HepG2 (cell line): ENCODE measurements around the gene ABCF1. TPM values are rescaled to one million over a fixed set of nuclear protein-coding genes. Genes with fewer than 3 reads are reported as not detected.

Source experiments
- ARID3A ChIP-seq: IDR thresholded peaks from 2 replicates; pipeline ENCODE4 v1.6.1; 2012; ENCODE audit warnings: low read depth, low read length, improper control_type of control experiment
- CREB3 ChIP-seq: sonication (generic); formaldehyde crosslinking; IDR thresholded peaks from 2 replicates; pipeline ENCODE4 v1.5.0; 2020; ENCODE audit warnings: missing genetic modification reagents
- FOXM1 ChIP-seq: sonication (generic); formaldehyde crosslinking; IDR thresholded peaks from 2 replicates; pipeline ENCODE4 v1.5.0; 2020; ENCODE audit warnings: missing genetic modification reagents
- GABPB1 ChIP-seq: IDR thresholded peaks from 2 replicates; pipeline ENCODE4 v1.6.1; 2016; ENCODE audit warnings: mild to moderate bottlenecking, missing genetic modification reagents, moderate library complexity, missing compliant biosample characterization
- GMEB2 ChIP-seq: IDR thresholded peaks from 2 replicates; pipeline ENCODE4 v1.6.1; 2016; ENCODE audit warnings: missing biosample characterization, missing genetic modification reagents, low read depth
- IKZF5 ChIP-seq: IDR thresholded peaks from 2 replicates; pipeline ENCODE4 v1.6.1; 2018; ENCODE audit warnings: missing genetic modification reagents, mild to moderate bottlenecking, missing compliant biosample characterization
- LBX2 ChIP-seq: sonication (generic); formaldehyde crosslinking; IDR thresholded peaks from 2 replicates; pipeline ENCODE4 v1.5.0; 2020; ENCODE audit warnings: missing genetic modification reagents, mild to moderate bottlenecking, borderline replicate concordance
- LCORL ChIP-seq, 2 experiments: fragments of 450-650 bp in 1 of 2; sonication (generic) in 1 of 2; formaldehyde crosslinking in 1 of 2; IDR thresholded peaks; 2 replicates each; pipeline versions ENCODE4 v1.5.0 to v1.6.1; 2017 to 2020; ENCODE audit warnings: antibody characterized with exemption in 1 of 2, missing genetic modification reagents in 1 of 2
- MEF2D ChIP-seq: sonication (generic); formaldehyde crosslinking; IDR thresholded peaks from 2 replicates; pipeline ENCODE4 v1.5.1; 2020; ENCODE audit warnings: mild to moderate bottlenecking, missing genetic modification reagents
- MLX ChIP-seq: IDR thresholded peaks from 2 replicates; pipeline ENCODE4 v1.6.1; 2016
- PAF1 ChIP-seq: IDR thresholded peaks from 2 replicates; pipeline ENCODE4 v1.6.1; 2016; ENCODE audit warnings: missing genetic modification reagents, missing compliant biosample characterization
- SATB2 ChIP-seq: sonication (generic); formaldehyde crosslinking; IDR thresholded peaks from 2 replicates; pipeline ENCODE4 v1.5.0; 2020; ENCODE audit warnings: missing genetic modification reagents
- ZBTB20 ChIP-seq: sonication (generic); formaldehyde crosslinking; IDR thresholded peaks from 2 replicates; pipeline ENCODE4 v1.8.1; 2023; ENCODE audit warnings: missing genetic modification reagents, low read depth, mild to moderate bottlenecking, borderline replicate concordance
- ZBTB26 ChIP-seq: IDR thresholded peaks from 2 replicates; pipeline ENCODE4 v1.6.1; 2016; ENCODE audit warnings: missing compliant biosample characterization, missing genetic modification reagents, borderline replicate concordance
- ZNF230 ChIP-seq: sonication (generic); formaldehyde crosslinking; IDR thresholded peaks from 2 replicates; pipeline ENCODE4 v1.4.0; 2020; ENCODE audit warnings: mild to moderate bottlenecking, missing genetic modification reagents
- ZNF282 ChIP-seq: fragments of 450-650 bp; IDR thresholded peaks from 2 replicates; pipeline ENCODE4 v1.6.1; 2018; ENCODE audit not compliant: partially characterized antibody
- ZNF569 ChIP-seq: sonication (generic); formaldehyde crosslinking; IDR thresholded peaks from 2 replicates; pipeline ENCODE4 v1.5.0; 2020; ENCODE audit warnings: mild to moderate bottlenecking, missing genetic modification reagents, moderate library complexity, borderline replicate concordance
- ZNF570 ChIP-seq: sonication (generic); formaldehyde crosslinking; IDR thresholded peaks from 2 replicates; pipeline ENCODE4 v1.4.0; 2020; ENCODE audit warnings: mild to moderate bottlenecking, missing genetic modification reagents, borderline replicate concordance
- ZNF577 ChIP-seq: sonication (generic); formaldehyde crosslinking; IDR thresholded peaks from 2 replicates; pipeline ENCODE4 v1.4.0; 2020; ENCODE audit warnings: mild to moderate bottlenecking, low read depth, missing genetic modification reagents, borderline replicate concordance
- ZNF737 ChIP-seq: sonication (generic); formaldehyde crosslinking; IDR thresholded peaks from 2 replicates; pipeline ENCODE4 v1.5.0; 2020; ENCODE audit warnings: missing genetic modification reagents, mild to moderate bottlenecking, borderline replicate concordance
- polyA plus RNA-seq, 8 experiments: library from polyadenylated mRNA; depleted of rRNA in 3 of 8; stranded (reverse) in 7 of 8; unstranded in 1 of 8; fragments of >200 nt; fragmentation: Illumina TruSeq in 4 of 8; extraction: Trizol in 4 of 8; gene quantifications; 2 replicates each; pipeline versions ENCODE4 v1.2.1 to v1.2.3, GENCODE V29; 2011 to 2016; ENCODE audit warnings: low read depth in 4 of 8, missing spikeins in 1 of 8, mixed read lengths in 1 of 8; ENCODE audit not compliant: insufficient read depth in 1 of 8
- total RNA-seq, 5 experiments: library from RNA; depleted of rRNA; stranded (reverse); fragments of >200 nt; fragmentation: Illumina TruSeq; extraction: Trizol; gene quantifications; 2 replicates each; pipeline ENCODE4 v1.2.3, GENCODE V29; 2016; ENCODE audit warnings: low read depth in 1 of 5

ABCF1 gene
- total and polyA plus RNA-seq, 2 of the 13 experiments (the other 11 are each of a cell fraction or from before 2014, with no cell fraction given): 25.4 to 98.9 TPM

- TF ChIP-seq IKZF5 (CRISPR knock-in tag): peak; percentile 73; the same call in 1 of the 2 replicates
- no peak for TF ChIP-seq ZNF570 (CRISPR knock-in tag)
- TF ChIP-seq ZNF569 (CRISPR knock-in tag): 0 out of 2 replicates have a peak, but pooled peaks have one; percentile 6
- TF ChIP-seq PAF1: no peak; the same call in 1 of the 2 replicates
- TF ChIP-seq ZNF577 (CRISPR knock-in tag): no peak
- TF ChIP-seq ZNF230 (CRISPR knock-in tag): no peak
- 0 out of 2 replicates have a peak, but pooled peaks have one; percentile 2 for TF ChIP-seq GMEB2 (CRISPR knock-in tag)
- TF ChIP-seq LCORL (IDR thresholded peaks at IDR 0.05): no peak
- TF ChIP-seq LCORL (CRISPR knock-in tag; IDR thresholded peaks at IDR 0.05): no peak
- no peak for TF ChIP-seq GABPB1 (CRISPR knock-in tag)
- no peak for TF ChIP-seq ZNF282
- no peak for TF ChIP-seq ZNF737 (CRISPR knock-in tag)
- no peak for TF ChIP-seq ZBTB20 (CRISPR knock-in tag)
- TF ChIP-seq FOXM1 (CRISPR knock-in tag): no peak
- 0 out of 2 replicates have a peak, but pooled peaks have one; percentile 14 for TF ChIP-seq SATB2 (CRISPR knock-in tag)
- TF ChIP-seq ZBTB26: no peak
- no peak for TF ChIP-seq LBX2 (CRISPR knock-in tag)
- peak; percentile 69; the same call in 1 of the 2 replicates for TF ChIP-seq MEF2D
- no peak for TF ChIP-seq MLX
- TF ChIP-seq CREB3: no peak
- no peak; the same call in none of the 2 replicates for TF ChIP-seq ARID3A
These were observed 43.6 kb downstream of the ABCF1 start (continued) for GRCh38 chr6:30614843-30615218.
